ENCODE data around the gene KRT13.

- no peak for TF ChIP-seq GATA2 (IDR thresholded peaks at IDR 0.05; ENCODE audit: low read depth, low read length)
- TF ChIP-seq GATA3 (IDR thresholded peaks at IDR 0.05; ENCODE audit: low read depth, low read length): no peak
These were observed 47.8 kb upstream of the KRT13 start for GRCh38 chr17:41553176-41553575.

All from SH-SY5Y (cell line).